Breast epithelium (tissue), 4 donors: ENCODE data around the gene AFP. TPM values are rescaled to one million over a fixed set of nuclear protein-coding genes. Genes with fewer than 3 reads are reported as not detected.

ENCODE experiments used
- DNase-seq, 2 donors: peaks; one replicate each; pipeline ENCODE4 v3.0.0-alpha.2; 2019; ENCODE audit warnings: low spot score in 2 of 2
- H3K27ac ChIP-seq, 2 donors: fragments of 200-600 bp; sonication (generic) in 1 of 2; one replicate each; pipeline ENCODE4 v1.5.1; 2016 to 2019; ENCODE audit warnings: mild to moderate bottlenecking in 1 of 2
- H3K27me3 ChIP-seq, 2 donors: fragments of 200-600 bp; sonication (generic) in 1 of 2; one replicate each; pipeline versions ENCODE4 v1.5.1 to v1.6.0; 2017 to 2019; ENCODE audit warnings: control low read depth in 1 of 2, mild to moderate bottlenecking in 1 of 2
- H3K36me3 ChIP-seq: fragments of 200-600 bp; one replicate; pipeline ENCODE4 v1.5.1; 2019
- H3K4me1 ChIP-seq, 2 donors: fragments of 200-600 bp; sonication (generic); one replicate each; pipeline ENCODE4 v1.5.1; 2016 to 2019; ENCODE audit warnings: control low read depth in 1 of 2
- H3K4me3 ChIP-seq, 3 donors: fragments of 200-600 bp; sonication (generic); 1 replicate in 2 of 3; 2 replicates in 1 of 3; pipeline ENCODE4 v1.5.1; 2016 to 2019; ENCODE audit warnings: mild to moderate bottlenecking in 3 of 3, moderate library complexity in 2 of 3
- H3K9me3 ChIP-seq, 2 donors: fragments of 200-600 bp; sonication (generic) in 1 of 2; one replicate each; pipeline ENCODE4 v1.5.1; 2016 to 2019; ENCODE audit warnings: control low read depth in 1 of 2
- CTCF ChIP-seq, 3 donors: fragments of 450-650 bp; IDR thresholded peaks; one replicate each; pipeline ENCODE4 v1.5.1; 2016 to 2017; ENCODE audit warnings: antibody characterized with exemption in 3 of 3, mild to moderate bottlenecking in 3 of 3, moderate library complexity in 3 of 3
- POLR2A ChIP-seq: fragments of 450-650 bp; IDR thresholded peaks from one replicate; pipeline ENCODE4 v1.6.1; 2016; ENCODE audit warnings: antibody characterized with exemption, mild to moderate bottlenecking, moderate library complexity
- POLR2AphosphoS5 ChIP-seq, 3 donors: sonication (generic); formaldehyde crosslinking; IDR thresholded peaks; one replicate each; pipeline ENCODE4 v1.6.1; 2017; ENCODE audit warnings: antibody characterized with exemption in 3 of 3
- intact Hi-C: fragments of 100-400 bp; cut with DNase I; formaldehyde crosslinking; loops from one replicate; pipeline ENCODE4 v1.15.1; 2023; ENCODE audit warnings: low total_unique reads
- total RNA-seq, 3 donors: library from RNA; depleted of rRNA; stranded (reverse); fragments of >200 nt; gene quantifications; one replicate each; pipeline ENCODE4 v1.1.0, GENCODE V29; 2016

The AFP gene
- total RNA-seq, 3 donors from 2014 or later: 3.2 TPM; not detected in 2

- Histone ChIP-seq H3K9me3 (no peaks in the 10 kb centered on the region), H3K4me3 (no peak overlapping the region), H3K36me3 (no peaks in the 10 kb centered on the region), H3K27ac (no peak overlapping the region), H3K27me3 (no peaks in the 10 kb centered on the region), H3K4me1 (no peaks in the 10 kb centered on the region)
- DNase-seq: no peak
- intact Hi-C loops: no loop called here
- TF ChIP-seq POLR2AphosphoS5 (IDR thresholded peaks at IDR 0.05): no peak
Measured at GRCh38 chr4:73458184-73459047, 22.4 kb downstream of the AFP start.

GRCh38 chr4:73459048-73459421 is 23.0 kb downstream of the AFP start:
- intact Hi-C loops: no loop called here
- Histone ChIP-seq H3K9me3 (no peaks in the 10 kb centered on the region), H3K4me1 (no peaks in the 10 kb centered on the region), H3K27me3 (no peaks in the 10 kb centered on the region), H3K36me3 (no peaks in the 10 kb centered on the region), H3K4me3 (no peak overlapping the region), H3K27ac (no peak overlapping the region)
- TF ChIP-seq POLR2A (no peak), POLR2AphosphoS5 (IDR thresholded peaks at IDR 0.05) (no peak), CTCF (IDR thresholded peaks at IDR 0.05) (no peak)
- DNase-seq: no peak

- Histone ChIP-seq H3K27me3 (no peaks in the 10 kb centered on the region), H3K36me3 (no peaks in the 10 kb centered on the region), H3K27ac (no peak overlapping the region), H3K9me3 (no peaks in the 10 kb centered on the region), H3K4me3 (no peak overlapping the region), H3K4me1 (no peaks in the 10 kb centered on the region)
- TF ChIP-seq CTCF (IDR thresholded peaks at IDR 0.05) (no peak), POLR2AphosphoS5 (IDR thresholded peaks at IDR 0.05) (no peak)
- no peak for DNase-seq
- intact Hi-C loops: no loop called here
Measured at GRCh38 chr4:73460913-73461522, 25.0 kb downstream of the AFP start.

- no peak for TF ChIP-seq CTCF (IDR thresholded peaks at IDR 0.05)
- no peak for TF ChIP-seq POLR2AphosphoS5 (IDR thresholded peaks at IDR 0.05)
- no peak for TF ChIP-seq POLR2A
- H3K27me3 ChIP-seq: no peaks in the 10 kb centered on the region
- H3K4me3 ChIP-seq: no peak overlapping the region
- intact Hi-C loops: no loop called here
- no peaks in the 10 kb centered on the region for H3K4me1 ChIP-seq
- peaks cover 0 to 8% of the 10 kb centered on the region in 2 donors for H3K9me3 ChIP-seq
- H3K36me3 ChIP-seq: no peaks in the 10 kb centered on the region
- no peak for DNase-seq
- H3K27ac ChIP-seq: no peak overlapping the region
Measured at GRCh38 chr4:73468170-73468569, 32.1 kb downstream of the AFP start.

GRCh38 chr4:73470728-73471127 is 34.7 kb downstream of the AFP start:
- no peak overlapping the region for H3K27ac ChIP-seq
- H3K36me3 ChIP-seq: no peaks in the 10 kb centered on the region
- H3K4me1 ChIP-seq: no peaks in the 10 kb centered on the region
- peaks cover 7 to 18% of the 10 kb centered on the region in 2 donors for H3K9me3 ChIP-seq
- intact Hi-C loops: no loop called here
- TF ChIP-seq CTCF (IDR thresholded peaks at IDR 0.05) (no peak), POLR2A (no peak), POLR2AphosphoS5 (IDR thresholded peaks at IDR 0.05) (no peak)
- H3K4me3 ChIP-seq: no peak overlapping the region
- no peaks in the 10 kb centered on the region for H3K27me3 ChIP-seq
- DNase-seq: no peak
